Measurements from ENCODE around the gene DGKI. TPM values are rescaled to one million over a fixed set of nuclear protein-coding genes. Genes with fewer than 3 reads are reported as not detected.

The DGKI gene
- total and polyA plus RNA-seq, 4 donors: 0.03 to 1.5 (median 0.33) TPM

- Histone ChIP-seq H3K4me3 (no peak overlapping the region), H3K27ac (ENCODE audit: low read depth in 1 of 2, low read length in 1 of 2) (no peak overlapping the region), H3K27me3 (ENCODE audit: control insufficient read depth in 3 of 3, insufficient read depth in 3 of 3, low read length in 2 of 3) (peaks cover 0 to 3% (median 0%) of the 10 kb centered on the region in 3 donors), H3K4me1 (ENCODE audit: control insufficient read depth in 5 of 5, insufficient read depth in 5 of 5, low read length in 5 of 5) (no peaks in the 10 kb centered on the region), H3K9ac (ENCODE audit: insufficient read depth in 1 of 2, low read length in 2 of 2) (no peak overlapping the region), H3K9me3 (ENCODE audit: control insufficient read depth in 4 of 4, insufficient read depth in 3 of 4, low read length in 3 of 4) (no peaks in the 10 kb centered on the region), H3K36me3 (ENCODE audit: control insufficient read depth in 4 of 4, insufficient read depth in 4 of 4, low read length in 4 of 4) (no peaks in the 10 kb centered on the region)
- DNase-seq: no peak
- 87 to 92% methylated on average over 8 of the region's 8 CpGs for WGBS, 2 donors
- ATAC-seq (ENCODE audit: insufficient read depth, low FRiP score): no peak
- no peak for TF ChIP-seq CTCF (IDR thresholded peaks at IDR 0.05; ENCODE audit: control extremely low read depth, extremely low read depth)
These were observed 162.0 kb downstream of the DGKI start for GRCh38 chr7:137684776-137685175.

- no peak overlapping the region for H3K9ac ChIP-seq (ENCODE audit: insufficient read depth in 1 of 2, low read length in 2 of 2)
- no peaks in the 10 kb centered on the region for H3K9me3 ChIP-seq (ENCODE audit: control insufficient read depth in 4 of 4, insufficient read depth in 3 of 4, low read length in 3 of 4)
- no peak overlapping the region for H3K27ac ChIP-seq (ENCODE audit: low read depth in 1 of 2, low read length in 1 of 2)
- H3K4me1 ChIP-seq (ENCODE audit: control insufficient read depth in 5 of 5, insufficient read depth in 5 of 5, low read length in 5 of 5): no peaks in the 10 kb centered on the region
- H3K27me3 ChIP-seq (ENCODE audit: control insufficient read depth in 3 of 3, insufficient read depth in 3 of 3, low read length in 2 of 3): peaks cover 0 to 3% (median 0%) of the 10 kb centered on the region in 3 donors
- TF ChIP-seq CTCF (IDR thresholded peaks at IDR 0.05; ENCODE audit: control extremely low read depth, extremely low read depth): no peak
- ATAC-seq (ENCODE audit: insufficient read depth, low FRiP score) (no peak), DNase-seq (no peak)
- H3K4me3 ChIP-seq: no peak overlapping the region
- no peaks in the 10 kb centered on the region for H3K36me3 ChIP-seq (ENCODE audit: control insufficient read depth in 4 of 4, insufficient read depth in 4 of 4, low read length in 4 of 4)
- 70 to 78% methylated on average over 7 of the region's 7 CpGs for WGBS, 2 donors
These were observed 162.5 kb downstream of the DGKI start for GRCh38 chr7:137684316-137684715.

- no peak for TF ChIP-seq CTCF (IDR thresholded peaks at IDR 0.05; ENCODE audit: control extremely low read depth, extremely low read depth)
- Histone ChIP-seq H3K27me3 (ENCODE audit: control insufficient read depth in 3 of 3, insufficient read depth in 3 of 3, low read length in 2 of 3) (peaks cover 0 to 3% (median 0%) of the 10 kb centered on the region in 3 donors), H3K9me3 (ENCODE audit: control insufficient read depth in 4 of 4, insufficient read depth in 3 of 4, low read length in 3 of 4) (peaks cover 0 to 2% (median 0%) of the 10 kb centered on the region in 4 donors), H3K4me3 (no peak overlapping the region), H3K27ac (ENCODE audit: low read depth in 1 of 2, low read length in 1 of 2) (no peak overlapping the region), H3K4me1 (ENCODE audit: control insufficient read depth in 5 of 5, insufficient read depth in 5 of 5, low read length in 5 of 5) (no peaks in the 10 kb centered on the region), H3K36me3 (ENCODE audit: control insufficient read depth in 4 of 4, insufficient read depth in 4 of 4, low read length in 4 of 4) (no peaks in the 10 kb centered on the region), H3K9ac (ENCODE audit: insufficient read depth in 1 of 2, low read length in 2 of 2) (no peak overlapping the region)
- DNase-seq (no peak), ATAC-seq (ENCODE audit: insufficient read depth, low FRiP score) (peak; percentile 35)
These were observed 164.2 kb downstream of the DGKI start for GRCh38 chr7:137682596-137682995.

Measured in lung (tissue), 12 donors.